NCI-H748 treated with DMSO at 0.1 percent for 48 hours (cell line): ENCODE data around the gene RTKN.

Experiments
- DNase-seq: peaks from one replicate; lab custom pipeline; 2025; lab: John Stamatoyannopoulos, UW

The RTKN gene

GRCh38 chr2:74375838-74376237, 65.9 kb downstream of the RTKN start:
- DNase-seq, result no peak
